Measurements from ENCODE around the gene CCDC51. TPM values are rescaled to one million over a fixed set of nuclear protein-coding genes. Genes with fewer than 3 reads are reported as not detected.

Gene CCDC51
- total and polyA plus RNA-seq, 2 of the 13 experiments (the other 11 are each of a cell fraction or from before 2014, with no cell fraction given): 18.1 to 29.4 TPM

DNA sequence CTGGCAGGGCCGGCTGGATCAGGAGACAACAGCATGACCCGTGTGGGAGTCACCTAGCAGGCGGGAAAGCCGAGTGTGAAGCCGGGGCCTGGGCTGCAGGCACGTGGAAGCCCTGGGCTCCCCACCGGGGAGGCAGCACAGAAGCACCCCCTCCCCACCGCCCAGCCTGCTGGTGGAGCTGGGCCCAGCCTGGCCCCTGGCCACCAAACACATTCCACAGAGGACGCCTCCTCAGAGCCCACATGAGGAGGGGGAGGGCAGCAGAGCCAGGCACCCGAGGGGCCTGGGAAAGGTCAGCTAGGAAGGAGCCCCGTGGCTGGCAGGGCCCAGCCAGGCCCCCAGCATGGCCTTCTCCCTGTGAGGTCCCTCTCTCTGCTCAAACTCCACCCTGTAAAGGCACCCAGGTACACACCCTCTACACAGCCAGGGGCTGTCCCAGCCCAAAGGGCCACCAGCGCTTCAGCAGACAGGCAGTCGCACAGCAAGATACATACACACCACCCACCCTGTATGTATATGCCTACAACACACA is 14.6 kb downstream of the CCDC51 start (continued):
- TF ChIP-seq, protein P1, sequence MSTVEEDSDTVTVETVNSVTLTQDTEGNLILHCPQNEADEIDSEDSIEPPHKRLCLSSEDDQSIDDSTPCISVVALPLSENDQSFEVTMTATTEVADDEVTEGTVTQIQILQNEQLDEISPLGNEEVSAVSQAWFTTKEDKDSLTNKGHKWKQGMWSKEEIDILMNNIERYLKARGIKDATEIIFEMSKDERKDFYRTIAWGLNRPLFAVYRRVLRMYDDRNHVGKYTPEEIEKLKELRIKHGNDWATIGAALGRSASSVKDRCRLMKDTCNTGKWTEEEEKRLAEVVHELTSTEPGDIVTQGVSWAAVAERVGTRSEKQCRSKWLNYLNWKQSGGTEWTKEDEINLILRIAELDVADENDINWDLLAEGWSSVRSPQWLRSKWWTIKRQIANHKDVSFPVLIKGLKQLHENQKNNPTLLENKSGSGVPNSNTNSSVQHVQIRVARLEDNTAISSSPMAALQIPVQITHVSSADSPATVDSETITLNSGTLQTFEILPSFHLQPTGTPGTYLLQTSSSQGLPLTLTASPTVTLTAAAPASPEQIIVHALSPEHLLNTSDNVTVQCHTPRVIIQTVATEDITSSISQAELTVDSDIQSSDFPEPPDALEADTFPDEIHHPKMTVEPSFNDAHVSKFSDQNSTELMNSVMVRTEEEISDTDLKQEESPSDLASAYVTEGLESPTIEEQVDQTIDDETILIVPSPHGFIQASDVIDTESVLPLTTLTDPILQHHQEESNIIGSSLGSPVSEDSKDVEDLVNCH (CRISPR knock-in tag; IDR thresholded peaks at IDR 0.05): no peak
- TF ChIP-seq AGO2 (optimal IDR thresholded peaks at IDR 0.05; ENCODE audit: low read depth, low read length): peak; percentile 93
- no peak for TF ChIP-seq ETV6 (CRISPR knock-in tag; conservative IDR thresholded peaks at IDR 0.05)
- peak; percentile 23 for TF ChIP-seq HNRNPLL (IDR thresholded peaks at IDR 0.05; ENCODE audit: low read depth, low read length, poor library complexity, severe bottlenecking)
- TF ChIP-seq POLR2A (IDR thresholded peaks at IDR 0.05; ENCODE audit: insufficient read depth in 1 of 2, low read depth in 2 of 2, low read length in 2 of 2): peak in 1 of 2 experiments; percentile 21; a peak in 1 of 4 replicates
- no peak for TF ChIP-seq ZNF343 (CRISPR knock-in tag; IDR thresholded peaks at IDR 0.05)
- 0 out of 2 replicates have a peak, but pooled peaks have one; percentile 44 for TF ChIP-seq ZNF646 (CRISPR knock-in tag; IDR thresholded peaks at IDR 0.05)
- 0 out of 2 replicates have a peak, but pooled peaks have one; percentile 27 for TF ChIP-seq ZNF839 (CRISPR knock-in tag; IDR thresholded peaks at IDR 0.05; ENCODE audit: borderline replicate concordance)

Measured in HepG2 (cell line).